Tibial artery (tissue), 4 donors: ENCODE results near the gene RAB7B.

Experiments
- DNase-seq, 2 donors: peaks; one replicate each; pipeline ENCODE4 v3.0.0-alpha.2; 2019
- H3K27ac ChIP-seq, 2 donors: fragments of 200-600 bp; sonication (generic) in 1 of 2; 1 replicate in 1 of 2; 2 replicates in 1 of 2; pipeline ENCODE4 v1.5.1; 2018 to 2019; ENCODE audit warnings: mild to moderate bottlenecking in 1 of 2
- H3K27me3 ChIP-seq, 2 donors: fragments of 200-600 bp; sonication (generic) in 1 of 2; one replicate each; pipeline versions ENCODE4 v1.5.1 to v1.6.0; 2016 to 2019
- H3K36me3 ChIP-seq, 3 donors: fragments of 200-600 bp; sonication (generic) in 2 of 3; one replicate each; pipeline ENCODE4 v1.5.1; 2016 to 2019; ENCODE audit warnings: mild to moderate bottlenecking in 2 of 3
- H3K4me1 ChIP-seq, 4 donors: fragments of 200-600 bp; sonication (generic) in 2 of 4; 1 replicate in 3 of 4; 2 replicates in 1 of 4; pipeline ENCODE4 v1.5.1; 2016 to 2019
- H3K4me3 ChIP-seq, 2 donors: fragments of 200-600 bp; sonication (generic) in 1 of 2; 1 replicate in 1 of 2; 2 replicates in 1 of 2; pipeline ENCODE4 v1.5.1; 2018 to 2019; ENCODE audit warnings: mild to moderate bottlenecking in 2 of 2
- H3K9me3 ChIP-seq, 3 donors: fragments of 200-600 bp; sonication (generic) in 1 of 3; one replicate each; pipeline ENCODE4 v1.5.1; 2016 to 2019
- CTCF ChIP-seq, 2 experiments: fragments of 200-600 bp in 1 of 2; fragments of 450-650 bp in 1 of 2; IDR thresholded peaks; one replicate each; pipeline ENCODE4 v1.5.1; 2017 to 2019; ENCODE audit warnings: antibody characterized with exemption in 2 of 2, mild to moderate bottlenecking in 1 of 2, moderate library complexity in 1 of 2
- intact Hi-C: fragments of 100-400 bp; cut with DNase I; formaldehyde crosslinking; loops from one replicate; pipeline ENCODE4 v1.15.0; 2023; ENCODE audit warnings: low total_unique reads

Gene RAB7B

GRCh38 chr1:206030191-206030590, 27.0 kb upstream of the RAB7B start:
- no peaks in the 10 kb centered on the region for H3K9me3 ChIP-seq
- no peak for DNase-seq

GRCh38 chr1:206029484-206029883, 26.3 kb upstream of the RAB7B start:
- H3K36me3 ChIP-seq: no peaks in the 10 kb centered on the region
- H3K9me3 ChIP-seq: no peaks in the 10 kb centered on the region
- no peak for TF ChIP-seq CTCF (IDR thresholded peaks at IDR 0.05)
- H3K4me3 ChIP-seq: no peak overlapping the region
- intact Hi-C loops: no loop called here
- H3K4me1 ChIP-seq: no peaks in the 10 kb centered on the region
- H3K27ac ChIP-seq: no peak overlapping the region
- peak in 1 of 2 donors; percentile 44 for DNase-seq
- H3K27me3 ChIP-seq: peaks cover 0 to 13% of the 10 kb centered on the region in 2 donors

More at GRCh38 chr1:206030191-206030590, 27.0 kb upstream of the RAB7B start:
- peaks cover 0 to 13% of the 10 kb centered on the region in 2 donors for H3K27me3 ChIP-seq
- no peaks in the 10 kb centered on the region for H3K36me3 ChIP-seq
- intact Hi-C loops: no loop called here
- H3K27ac ChIP-seq: no peak overlapping the region
- TF ChIP-seq CTCF (IDR thresholded peaks at IDR 0.05): no peak
- H3K4me3 ChIP-seq: no peak overlapping the region
- H3K4me1 ChIP-seq: no peaks in the 10 kb centered on the region

GRCh38 chr1:206025283-206025820, 22.2 kb upstream of the RAB7B start:
- intact Hi-C loops: no loop called here
- no peak overlapping the region for H3K4me3 ChIP-seq
- no peaks in the 10 kb centered on the region for H3K36me3 ChIP-seq
- no peak overlapping the region for H3K27ac ChIP-seq
- peaks cover 0 to 17% of the 10 kb centered on the region in 2 donors for H3K27me3 ChIP-seq
- no peaks in the 10 kb centered on the region for H3K4me1 ChIP-seq
- no peaks in the 10 kb centered on the region for H3K9me3 ChIP-seq
- TF ChIP-seq CTCF (IDR thresholded peaks at IDR 0.05): no peak
- no peak for DNase-seq

- TF ChIP-seq CTCF (IDR thresholded peaks at IDR 0.05): no peak
- no peaks in the 10 kb centered on the region for H3K9me3 ChIP-seq
- H3K27ac ChIP-seq: no peak within 1 kb of the TSS
- H3K4me1 ChIP-seq: no peaks in the 10 kb centered on the region
- no peaks in the 10 kb centered on the region for H3K36me3 ChIP-seq
- H3K4me3 ChIP-seq: no peak within 1 kb of the TSS
- H3K27me3 ChIP-seq: peaks cover 0 to 5% of the 10 kb centered on the region in 2 donors
- DNase-seq: no peak
- intact Hi-C loops: no loop called here
Observed at GRCh38 chr1:206023695-206024094, 20.5 kb upstream of the RAB7B start, which contains the start of gene CTSE. Gene CTSE (minus strand): TSS chr1:206023895. CDS start chr1:206023791, 104 bp downstream.

- no peaks in the 10 kb centered on the region for H3K4me1 ChIP-seq
- intact Hi-C loops: no loop called here
- H3K36me3 ChIP-seq: no peaks in the 10 kb centered on the region
- H3K9me3 ChIP-seq: no peaks in the 10 kb centered on the region
- H3K4me3 ChIP-seq: no peak overlapping the region
- H3K27ac ChIP-seq: no peak overlapping the region
- DNase-seq: no peak
- H3K27me3 ChIP-seq: peaks cover 0 to 4% of the 10 kb centered on the region in 2 donors
- no peak for TF ChIP-seq CTCF (IDR thresholded peaks at IDR 0.05)
Observed at GRCh38 chr1:206022766-206023165, 19.6 kb upstream of the RAB7B start.
